Stimulated activated CD8-positive, alpha-beta memory T cell treated with anti-CD3 and anti-CD28 coated beads, Interleukin-15, amount 100 ng/mL, for 24 hours (primary cell): ENCODE results near the gene IGFL1.
"Not testable (repeated sequence)": the region's sequence is repeated elsewhere in the genome, so short reads cannot be mapped to it uniquely, and the experiment has no call there.

Source experiments
- DNase-seq: peaks from one replicate; pipeline ENCODE4 v3.0.0-alpha.2; 2020; ENCODE audit warnings: low read depth

Gene IGFL1

GRCh38 chr19:46225558-46226004, 4.0 kb upstream of the IGFL1 start:
- DNase-seq: no peak

- no peak for DNase-seq
Observed at GRCh38 chr19:46226438-46226973, 3.0 kb upstream of the IGFL1 start.

DNA sequence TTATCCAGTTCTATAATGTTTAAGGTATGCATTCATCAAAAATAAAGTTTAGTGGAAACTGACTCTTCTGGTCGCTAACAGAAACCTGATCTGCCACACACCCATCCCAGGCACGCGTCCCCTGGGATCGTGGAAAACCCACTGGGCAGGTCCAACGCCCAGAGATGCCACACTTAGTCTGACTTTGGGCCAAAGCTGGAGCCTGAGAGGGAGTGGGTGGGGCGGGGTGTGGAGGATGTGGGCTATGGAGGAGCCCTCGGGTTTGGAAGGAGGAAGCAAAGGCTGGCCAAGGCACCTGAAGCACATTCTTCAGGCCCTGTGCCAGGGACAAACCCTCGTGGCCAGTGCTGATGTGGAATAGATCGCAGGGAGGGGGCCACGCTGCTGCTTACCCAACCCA, 2.5 kb downstream of the IGFL1 start:
- DNase-seq: no peak

DNA sequence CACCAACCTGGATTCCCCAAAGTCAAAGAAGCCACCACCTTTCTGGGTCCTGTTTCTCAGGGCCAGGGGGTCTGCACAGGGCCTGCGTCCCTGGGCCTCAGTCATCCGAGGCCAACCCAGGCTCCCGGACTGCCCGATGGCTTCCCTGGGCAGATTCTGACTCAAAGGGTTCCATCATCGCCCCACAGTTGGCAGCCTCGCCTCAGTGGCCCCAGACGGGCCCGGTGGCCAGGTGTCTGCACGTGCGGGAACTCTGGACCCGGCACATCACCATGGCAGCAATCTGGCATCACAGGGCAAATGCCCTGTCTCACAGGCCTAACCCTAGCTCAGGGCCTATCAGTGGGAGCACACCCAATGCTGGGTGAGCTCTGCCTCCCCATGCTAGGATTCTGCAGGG, 2.9 kb downstream of the IGFL1 start:
- DNase-seq: no peak

GRCh38 chr19:46232938-46233621, 3.5 kb downstream of the IGFL1 start:
- DNase-seq: no peak

GRCh38 chr19:46233871-46234270, 4.3 kb downstream of the IGFL1 start:
- DNase-seq: not testable (repeated sequence)

- not testable (repeated sequence) for DNase-seq
Observed at GRCh38 chr19:46238141-46238540, 8.6 kb downstream of the IGFL1 start.

DNA sequence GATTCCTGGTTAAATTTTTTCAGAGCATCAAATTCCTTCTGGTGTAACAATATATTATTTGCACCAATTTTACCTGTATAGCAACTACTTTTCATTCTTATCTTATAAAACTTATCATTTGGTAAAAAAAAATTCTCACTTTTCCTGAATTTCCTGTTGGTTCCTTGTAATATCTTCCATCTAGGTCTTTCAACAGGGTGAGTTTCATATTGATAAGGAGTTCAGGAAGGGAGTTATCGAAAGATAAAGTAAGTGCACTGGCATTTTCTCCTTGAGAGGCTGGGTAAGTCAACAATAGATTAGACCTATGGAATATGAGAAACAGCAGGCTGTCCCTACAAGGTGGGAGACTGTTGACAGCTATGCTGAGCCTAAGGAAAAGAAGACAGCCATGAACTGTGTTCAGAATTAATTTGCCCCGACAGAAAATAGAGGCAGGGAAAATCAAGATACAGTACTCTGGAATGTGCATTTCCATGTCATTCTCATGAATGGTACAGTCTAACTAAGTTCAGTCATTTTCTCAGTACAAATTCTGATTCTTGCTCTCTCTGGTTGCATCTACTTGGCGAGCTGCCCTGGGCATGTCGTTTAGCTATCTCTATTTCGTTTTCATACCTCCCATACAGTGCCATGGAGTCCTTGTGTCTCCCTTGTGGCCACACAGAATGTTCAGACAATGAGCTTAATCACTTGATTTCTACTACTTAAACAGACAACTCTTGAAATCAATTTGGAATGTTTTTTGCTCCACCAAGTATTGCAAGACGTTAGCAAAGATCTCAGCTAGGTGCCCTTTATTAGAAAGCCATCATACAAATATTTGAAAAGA, 9.9 kb downstream of the IGFL1 start:
- DNase-seq: no peak

GRCh38 chr19:46240693-46241092, 11.2 kb downstream of the IGFL1 start:
- DNase-seq: no peak

- no peak for DNase-seq
Observed at GRCh38 chr19:46241626-46242025, 12.1 kb downstream of the IGFL1 start.

GRCh38 chr19:46243081-46243654, 13.6 kb downstream of the IGFL1 start:
- not testable (repeated sequence) for DNase-seq

DNA sequence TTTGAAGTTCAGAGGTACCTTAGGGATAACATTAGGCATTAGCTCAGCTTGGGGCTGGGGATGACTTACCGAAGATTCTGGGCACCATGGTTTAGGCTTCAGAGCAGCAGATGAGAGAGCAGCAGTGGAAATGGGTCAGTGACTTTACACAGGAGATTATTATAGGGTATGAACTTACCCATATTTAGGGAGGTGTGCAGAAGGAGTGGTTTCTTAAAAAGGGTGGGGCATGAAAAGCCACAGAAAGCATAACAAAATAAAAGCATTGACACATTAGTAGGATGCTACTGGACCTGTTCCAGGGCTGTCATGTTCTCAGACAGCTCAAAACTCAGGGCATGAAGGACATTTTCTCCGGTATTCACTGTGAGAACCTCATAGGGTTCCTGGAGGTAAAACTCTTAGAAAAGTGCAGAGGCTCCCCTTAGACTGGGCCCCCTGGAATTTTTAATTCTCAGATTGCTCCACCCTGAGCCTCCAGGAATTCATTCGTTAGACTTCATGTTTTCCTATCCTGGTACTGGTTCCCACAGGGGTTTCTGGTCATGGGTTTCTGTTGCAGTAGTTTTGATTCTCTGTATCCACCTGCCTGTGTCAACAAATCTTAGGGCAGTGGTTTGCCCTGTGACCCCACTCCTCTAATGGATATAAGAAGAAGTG, 20.7 kb downstream of the IGFL1 start:
- no peak for DNase-seq

DNA sequence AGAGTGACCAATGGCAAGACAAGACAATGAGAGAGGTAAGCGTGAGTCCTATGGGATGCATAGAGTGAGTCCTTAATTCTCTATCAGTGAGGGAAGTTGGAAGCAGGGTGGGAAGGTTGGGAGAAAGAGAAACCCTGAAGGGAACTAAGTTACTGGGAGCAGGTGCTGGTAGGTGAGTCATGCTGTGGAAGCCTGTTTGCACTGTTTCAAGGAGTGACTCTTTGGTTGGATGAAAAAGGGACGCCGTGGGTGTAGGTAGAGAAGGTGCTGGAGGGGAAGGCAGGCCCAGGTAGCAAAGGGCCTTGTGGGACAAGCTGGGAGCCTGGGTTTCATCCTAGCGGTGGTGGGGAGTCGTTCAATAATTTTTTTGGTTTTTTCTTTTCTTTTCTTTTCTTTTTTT, 21.9 kb downstream of the IGFL1 start:
- no peak for DNase-seq

DNA sequence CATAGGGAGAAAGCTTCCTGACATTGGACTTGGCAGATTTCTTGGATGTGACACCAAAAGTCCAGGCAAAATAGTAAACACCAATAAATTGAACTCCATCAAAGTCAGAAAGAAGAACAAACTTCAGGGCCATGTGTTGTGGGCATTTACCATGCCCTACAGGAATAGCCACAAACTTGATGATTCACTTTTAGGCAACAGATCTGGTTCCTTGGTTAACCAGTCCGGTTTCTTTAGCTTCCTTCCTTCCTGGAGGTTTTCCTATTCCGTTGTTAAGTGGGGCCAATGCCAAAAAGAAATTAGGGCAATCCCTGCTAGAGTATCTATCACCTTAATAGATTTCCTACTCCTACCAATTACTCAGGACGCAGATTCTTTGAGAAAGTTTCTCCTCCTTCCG, 25.2 kb downstream of the IGFL1 start:
- no peak for DNase-seq

DNA sequence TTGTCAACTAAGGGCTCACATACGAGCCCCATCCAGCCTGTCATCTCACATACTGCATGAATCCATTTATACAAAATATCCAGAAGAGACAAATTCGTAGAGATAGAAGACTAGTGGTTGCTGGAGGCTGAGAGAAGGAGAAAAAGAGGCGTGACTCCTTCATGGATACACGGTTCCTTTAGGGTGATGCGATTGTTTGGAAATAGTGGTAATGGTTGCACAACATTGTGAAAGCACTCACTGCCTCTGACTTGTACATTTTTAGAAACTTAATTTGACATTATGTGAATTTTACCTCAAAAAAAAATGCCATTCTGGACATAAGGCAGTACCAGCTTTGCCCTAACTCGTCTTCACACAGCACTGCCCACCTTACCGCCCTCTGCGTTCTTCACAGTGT, 27.3 kb downstream of the IGFL1 start:
- DNase-seq: no peak

DNA sequence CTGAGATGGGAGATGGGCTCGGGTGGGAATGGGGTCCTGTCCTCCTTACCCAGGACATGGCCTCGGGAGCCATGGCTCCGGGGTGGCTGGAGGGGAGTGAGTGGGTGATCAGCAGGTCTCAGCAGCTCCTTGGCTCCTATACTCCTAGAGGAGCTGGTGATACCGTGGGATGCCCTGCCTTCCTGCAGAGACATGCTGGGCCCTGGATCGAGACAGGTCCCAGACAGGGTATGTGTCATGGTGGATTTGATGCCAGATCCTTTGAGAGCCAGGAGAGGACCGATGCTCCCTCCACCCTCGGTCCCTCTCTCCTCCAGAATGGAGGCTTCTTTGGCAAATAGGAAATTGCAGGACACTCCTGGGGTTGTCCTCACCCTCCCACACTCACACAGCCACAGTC, 32.0 kb downstream of the IGFL1 start:
- not testable (repeated sequence) for DNase-seq

DNA sequence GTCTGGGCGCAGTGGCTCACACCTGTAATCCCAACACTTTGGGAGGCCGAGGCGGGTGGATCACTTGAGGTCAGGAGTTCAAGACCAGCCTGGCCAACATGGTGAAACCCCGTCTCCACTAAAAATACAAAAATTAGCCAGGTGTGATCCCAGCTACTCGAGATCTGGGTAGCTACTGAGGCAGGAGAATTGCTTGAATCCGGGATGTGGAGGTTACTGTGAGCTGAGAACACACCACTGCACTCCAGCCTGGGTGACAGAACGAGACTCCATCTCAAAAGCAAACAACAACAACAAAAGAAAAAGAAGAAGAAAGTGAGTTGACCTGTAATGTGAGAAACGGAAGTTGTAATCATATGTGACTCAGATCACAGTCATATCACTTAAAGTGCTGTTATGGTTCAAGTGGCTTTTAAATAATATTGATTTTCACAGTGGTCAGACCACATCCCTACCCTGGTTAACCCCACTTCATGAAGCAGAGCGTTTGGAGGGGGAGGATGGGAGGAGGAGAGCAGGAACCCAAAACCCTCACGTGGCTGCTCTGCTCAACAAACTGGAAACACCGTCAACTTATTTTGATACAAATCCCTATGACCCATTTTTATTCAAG, 33.2 kb downstream of the IGFL1 start:
- DNase-seq: not testable (repeated sequence)

GRCh38 chr19:46264801-46265200, 35.3 kb downstream of the IGFL1 start:
- DNase-seq: not testable (repeated sequence)

DNA sequence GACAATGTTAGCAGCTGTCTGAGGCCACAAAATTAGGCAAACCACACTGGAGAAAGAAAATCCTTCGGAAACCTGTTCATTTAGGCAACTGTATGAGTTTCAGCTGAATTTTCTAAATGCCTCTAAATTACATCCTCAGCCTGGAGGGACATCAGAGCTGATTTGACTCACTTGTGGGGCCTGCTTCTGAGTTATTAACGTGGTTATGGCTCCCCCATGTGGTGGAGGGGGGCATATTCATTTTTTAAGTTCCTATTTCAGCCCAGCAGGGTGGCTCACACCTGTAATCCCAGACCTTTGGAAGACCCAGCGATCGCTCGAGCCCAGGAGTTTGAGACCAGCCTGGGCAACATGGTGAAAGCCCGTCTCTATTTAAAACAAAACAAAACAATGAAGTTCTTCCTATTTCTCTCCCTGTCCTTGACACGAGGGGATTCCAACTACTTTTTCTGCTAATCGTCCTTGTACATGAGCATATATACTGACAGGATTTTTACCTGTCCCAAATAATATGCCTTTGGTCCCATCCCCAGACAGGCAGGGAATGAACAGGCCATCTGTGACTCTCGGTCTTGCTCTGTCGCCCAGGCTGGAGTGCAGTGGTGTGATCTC, 35.8 kb downstream of the IGFL1 start:
- DNase-seq: no peak

GRCh38 chr19:46269101-46269500, 39.6 kb downstream of the IGFL1 start:
- no peak for DNase-seq

DNA sequence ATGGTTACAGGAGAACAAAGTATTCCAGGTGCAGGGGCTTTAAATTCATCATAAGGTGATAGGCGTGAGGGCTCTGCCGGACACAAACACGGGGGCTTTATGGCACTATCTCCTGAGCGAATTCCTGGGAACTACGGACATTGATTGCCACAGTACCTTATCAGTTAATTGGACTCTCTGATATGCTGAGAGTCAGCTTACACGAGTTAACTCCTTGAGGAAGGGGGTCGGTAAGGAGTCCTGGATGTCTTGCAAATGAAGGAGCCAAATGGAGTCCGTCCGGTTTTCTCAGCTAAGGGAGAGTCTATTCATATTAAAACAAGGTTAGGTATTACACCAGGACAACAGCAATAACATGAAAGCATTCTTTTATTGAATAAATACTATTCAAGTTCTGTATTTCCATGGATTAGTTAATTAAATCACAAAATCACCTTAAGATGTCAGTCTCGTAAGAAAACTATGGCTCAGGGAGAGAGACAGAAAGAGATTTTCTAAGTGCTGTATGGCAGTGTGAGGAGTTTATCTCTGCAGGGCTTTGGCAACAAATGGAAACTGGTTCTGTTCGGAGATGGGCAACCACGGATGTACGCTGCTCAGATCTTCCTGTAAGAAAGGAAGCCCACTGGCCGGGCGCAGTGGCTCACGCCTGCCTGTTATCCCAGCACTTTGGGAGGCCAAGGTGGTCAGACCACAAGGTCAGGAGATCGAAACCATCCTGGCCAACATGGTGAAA, 41.1 kb downstream of the IGFL1 start:
- DNase-seq: no peak
